T1000 (cell line): ENCODE results near the gene PIP5K1B.
"Not testable (repeated sequence)": the region's sequence is repeated elsewhere in the genome, so short reads cannot be mapped to it uniquely, and the experiment has no call there.

ENCODE experiments used
- DNase-seq: peaks from one replicate; lab custom pipeline; 2025; ENCODE audit warnings: mixed read lengths; lab: John Stamatoyannopoulos, UW

The PIP5K1B gene

GRCh38 chr9:69028754-69029153, 323.7 kb downstream of the PIP5K1B start:
- no peak for DNase-seq

- no peak for DNase-seq
Observed at GRCh38 chr9:69029535-69029934, 324.5 kb downstream of the PIP5K1B start.

GRCh38 chr9:69030851-69031645, 326.0 kb downstream of the PIP5K1B start:
- DNase-seq = no peak

GRCh38 chr9:69034071-69034470, 329.0 kb downstream of the PIP5K1B start:
- DNase-seq = no peak

GRCh38 chr9:69035438-69036308, 330.6 kb downstream of the PIP5K1B start, which contains the start of gene FXN:
Gene FXN, plus strand, starts transcription at chr9:69035752. Its CDS starts 31 bp downstream, at chr9:69035783.
- DNase-seq = peak; percentile 73

GRCh38 chr9:69036309-69036708, 331.3 kb downstream of the PIP5K1B start:
- no peak for DNase-seq

- DNase-seq = no peak
Observed at GRCh38 chr9:69036799-69037198, 331.8 kb downstream of the PIP5K1B start.

- DNase-seq = no peak
Observed at GRCh38 chr9:69040646-69041045, 335.6 kb downstream of the PIP5K1B start.

GRCh38 chr9:69044240-69045219, 339.5 kb downstream of the PIP5K1B start:
- no peak for DNase-seq

- DNase-seq = no peak
Observed at GRCh38 chr9:69045821-69046220, 340.8 kb downstream of the PIP5K1B start.

- no peak for DNase-seq
Observed at GRCh38 chr9:69046723-69047122, 341.7 kb downstream of the PIP5K1B start.

- DNase-seq = no peak
Observed at GRCh38 chr9:69047371-69047770, 342.3 kb downstream of the PIP5K1B start.

- DNase-seq = no peak
Observed at GRCh38 chr9:69049094-69049493, 344.1 kb downstream of the PIP5K1B start.

- DNase-seq = not testable (repeated sequence)
Observed at GRCh38 chr9:69050936-69051335, 345.9 kb downstream of the PIP5K1B start.

- no peak for DNase-seq
Observed at GRCh38 chr9:69054989-69055388, 349.9 kb downstream of the PIP5K1B start.

- DNase-seq = no peak
Observed at GRCh38 chr9:69056191-69056815, 351.3 kb downstream of the PIP5K1B start.

- no peak for DNase-seq
Observed at GRCh38 chr9:69058101-69058500, 353.1 kb downstream of the PIP5K1B start.
